Neuron (in vitro differentiated cells): ENCODE measurements around the gene IMMP1L.

Experiments
- H2AFZ ChIP-seq: one replicate; pipeline ENCODE4 v1.6.1; 2013; ENCODE audit warnings: low read depth, mild to moderate bottlenecking, inconsistent platforms, low read length, moderate library complexity
- H3K27me3 ChIP-seq: one replicate; pipeline ENCODE4 v1.6.1; 2013; ENCODE audit warnings: low read length; ENCODE audit not compliant: insufficient read depth
- H3K36me3 ChIP-seq: one replicate; pipeline ENCODE4 v1.6.1; 2013; ENCODE audit warnings: low read length; ENCODE audit not compliant: insufficient read depth
- H3K4me1 ChIP-seq: one replicate; pipeline ENCODE4 v1.6.1; 2013; ENCODE audit warnings: low read length; ENCODE audit not compliant: insufficient read depth
- H3K4me3 ChIP-seq: 2 replicates; pipeline ENCODE4 v1.5.1; 2013; ENCODE audit warnings: mild to moderate bottlenecking, low read length, moderate library complexity
- H3K9me3 ChIP-seq: one replicate; pipeline ENCODE4 v1.6.1; 2013; ENCODE audit warnings: low read length

The IMMP1L gene

DNA sequence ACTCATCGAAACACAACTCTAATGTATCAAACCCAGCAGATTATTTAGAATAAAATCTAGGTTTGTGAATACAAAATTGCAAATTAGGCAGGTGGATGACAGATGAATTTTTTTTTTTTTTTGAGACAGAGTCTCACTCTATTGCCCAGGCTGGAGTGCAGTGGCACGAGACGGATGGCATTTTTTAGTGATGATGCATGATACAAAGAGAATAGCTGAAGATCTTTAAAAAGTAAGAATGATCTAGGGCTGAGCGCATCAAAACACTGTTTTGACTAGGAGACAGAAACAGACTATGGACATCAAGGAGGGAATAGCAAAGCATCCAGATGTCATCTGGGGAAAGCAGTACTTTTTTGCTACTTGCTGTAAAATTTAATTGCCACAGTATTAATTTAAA lies 63.8 kb downstream of the IMMP1L start:
- Histone ChIP-seq H3K9me3 (no peaks in the 10 kb centered on the region), H2AFZ (no peak overlapping the region), H3K4me1 (no peaks in the 10 kb centered on the region), H3K36me3 (no peaks in the 10 kb centered on the region), H3K4me3 (no peak overlapping the region), H3K27me3 (no peaks in the 10 kb centered on the region)

DNA sequence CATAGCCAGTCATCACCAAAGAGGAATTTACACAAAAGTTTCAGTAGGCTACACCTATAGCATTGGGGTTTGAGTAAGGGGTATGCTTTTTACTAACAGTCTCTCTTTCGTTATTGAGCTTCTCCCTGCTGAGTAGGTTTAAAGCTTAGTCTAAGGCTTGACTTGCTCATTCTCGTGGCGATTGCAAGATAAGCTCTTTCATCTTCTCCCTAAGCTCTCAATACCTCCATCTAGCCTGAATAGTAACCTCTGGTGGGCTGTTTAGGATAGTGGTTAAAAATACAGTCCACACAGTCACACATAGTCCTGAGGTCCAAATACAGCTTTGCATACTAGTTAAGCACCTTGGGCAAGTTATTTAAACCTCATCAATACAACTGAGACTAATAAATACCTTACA lies 65.6 kb downstream of the IMMP1L start:
- Histone ChIP-seq H3K4me1 (no peaks in the 10 kb centered on the region), H3K9me3 (no peaks in the 10 kb centered on the region)

DNA sequence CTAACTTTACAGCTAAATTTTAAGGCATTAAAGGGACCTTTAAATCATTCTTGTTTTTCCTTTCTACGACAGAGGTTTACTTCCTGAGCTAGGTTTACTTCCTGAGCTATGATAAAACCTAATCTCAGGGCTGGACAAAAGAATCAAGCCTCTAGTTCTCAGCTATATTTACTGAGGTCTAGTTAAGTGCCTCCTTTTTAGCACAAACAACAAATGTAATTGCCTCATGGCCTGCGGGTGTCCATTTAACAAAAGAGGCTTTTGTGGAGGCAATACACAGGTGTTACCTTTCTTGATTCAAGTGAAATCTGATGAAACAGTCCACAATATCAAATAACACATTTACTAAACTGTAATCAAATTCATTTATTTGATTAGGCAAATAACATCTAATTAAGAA lies 67.3 kb downstream of the IMMP1L start:
- Histone ChIP-seq H3K4me3 (no peak overlapping the region), H3K4me1 (no peaks in the 10 kb centered on the region)

More for the DNA sequence above, 65.6 kb downstream of the IMMP1L start:
- H3K27me3 ChIP-seq = no peaks in the 10 kb centered on the region
- no peak overlapping the region for H3K4me3 ChIP-seq
- H3K36me3 ChIP-seq = no peaks in the 10 kb centered on the region
- no peak overlapping the region for H2AFZ ChIP-seq

DNA sequence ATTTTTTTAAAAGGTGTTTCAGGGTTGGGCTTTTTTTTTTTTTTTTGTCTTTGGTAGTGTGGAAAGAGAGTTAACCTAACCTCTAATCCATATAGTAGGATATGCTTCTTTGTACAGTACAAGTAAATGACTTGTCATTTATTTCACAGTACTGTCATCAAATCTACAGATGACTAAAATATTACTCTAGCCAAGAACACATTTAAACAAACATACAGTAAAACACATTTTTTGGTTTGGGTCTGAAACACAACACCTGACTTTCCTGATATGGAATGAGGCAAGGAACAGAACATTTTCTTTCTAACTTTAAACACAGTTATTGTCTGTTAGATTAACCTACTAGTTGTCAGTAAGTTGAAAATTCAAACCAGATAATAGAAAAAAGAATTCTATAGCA lies 68.1 kb downstream of the IMMP1L start:
- H2AFZ ChIP-seq = no peak overlapping the region
- H3K27me3 ChIP-seq = no peaks in the 10 kb centered on the region
- H3K36me3 ChIP-seq = no peaks in the 10 kb centered on the region
- H3K4me1 ChIP-seq = no peaks in the 10 kb centered on the region
- no peaks in the 10 kb centered on the region for H3K9me3 ChIP-seq
- no peak overlapping the region for H3K4me3 ChIP-seq

More for the DNA sequence above, 67.3 kb downstream of the IMMP1L start:
- H2AFZ ChIP-seq = no peak overlapping the region
- no peaks in the 10 kb centered on the region for H3K27me3 ChIP-seq
- H3K36me3 ChIP-seq = no peaks in the 10 kb centered on the region
- H3K9me3 ChIP-seq = no peaks in the 10 kb centered on the region

DNA sequence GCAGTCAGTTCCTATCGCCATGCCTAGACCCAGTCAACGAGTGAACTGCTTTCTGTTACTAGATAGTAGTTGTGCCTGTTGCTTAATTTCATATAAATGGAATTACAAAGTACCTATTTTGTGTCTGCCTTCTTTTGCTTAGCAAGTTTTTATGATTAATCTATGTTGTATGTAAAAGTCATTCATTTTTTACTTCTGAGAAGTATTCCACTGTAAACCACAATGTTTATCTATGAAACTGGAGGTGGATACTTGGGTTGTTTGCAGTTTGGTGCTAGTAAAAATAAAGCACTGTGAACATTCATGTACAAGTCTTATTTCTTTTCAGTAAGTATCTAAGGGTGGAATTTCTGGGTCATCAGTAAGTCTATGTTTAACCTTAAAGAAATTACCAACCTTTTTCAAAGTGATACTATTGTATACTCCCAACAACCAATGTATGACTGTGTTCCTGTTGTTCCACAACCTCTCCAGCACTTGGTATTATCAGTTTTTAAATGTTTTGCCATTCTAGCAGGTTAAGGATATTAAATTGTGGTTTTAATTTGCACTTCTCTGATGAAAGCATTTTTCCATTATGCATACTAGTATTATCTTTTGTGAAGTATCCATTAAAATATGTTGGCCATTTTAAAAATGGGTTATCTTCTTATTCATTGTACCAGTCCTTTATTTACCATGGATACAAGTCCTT lies 71.5 kb downstream of the IMMP1L start:
- H3K4me1 ChIP-seq = no peaks in the 10 kb centered on the region
- H2AFZ ChIP-seq = no peak overlapping the region
- H3K9me3 ChIP-seq = no peaks in the 10 kb centered on the region
- H3K27me3 ChIP-seq = no peaks in the 10 kb centered on the region
- no peak overlapping the region for H3K4me3 ChIP-seq
- peaks cover 2% of the 10 kb centered on the region for H3K36me3 ChIP-seq

DNA sequence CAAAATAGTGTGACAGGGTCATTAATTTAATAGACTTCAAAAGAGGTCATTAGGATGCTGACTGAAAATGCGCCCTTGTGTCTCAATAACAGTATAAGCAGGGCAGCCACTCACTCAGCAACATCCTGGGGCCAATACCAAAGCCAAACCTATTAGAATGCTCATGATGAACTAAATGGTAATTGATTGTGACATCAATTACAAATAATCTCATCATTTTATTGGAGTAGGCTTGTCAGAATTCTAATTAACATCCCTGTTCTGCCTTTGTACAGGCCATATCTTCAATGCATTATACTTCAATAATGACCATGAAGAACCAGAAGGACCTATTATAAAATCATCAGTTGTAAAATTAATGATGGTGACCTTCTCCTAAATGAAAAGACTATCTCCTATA lies 75.6 kb downstream of the IMMP1L start:
- Histone ChIP-seq H3K4me1 (no peaks in the 10 kb centered on the region), H3K27me3 (no peaks in the 10 kb centered on the region), H2AFZ (no peak overlapping the region), H3K4me3 (no peak overlapping the region), H3K36me3 (peaks cover 22% of the 10 kb centered on the region), H3K9me3 (no peaks in the 10 kb centered on the region)

DNA sequence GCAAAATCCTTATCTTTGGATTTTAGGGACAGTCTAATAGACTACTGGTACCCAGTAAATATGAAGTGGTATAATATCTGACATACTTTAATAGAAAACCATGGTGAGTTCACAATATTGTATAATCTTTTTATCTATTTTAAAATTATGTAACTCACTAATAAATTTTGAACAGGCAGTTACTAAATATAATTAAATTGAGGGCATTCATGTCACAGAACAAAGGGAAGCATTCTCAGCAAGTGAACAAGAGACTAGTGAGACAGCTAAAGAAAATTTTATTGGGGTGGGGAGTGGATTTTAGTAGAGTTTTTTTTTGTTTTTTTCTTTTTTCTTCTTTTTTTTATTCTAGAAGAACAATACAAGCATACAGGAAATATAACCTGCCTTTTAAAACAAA lies 84.8 kb downstream of the IMMP1L start:
- Histone ChIP-seq H3K27me3 (no peaks in the 10 kb centered on the region), H3K4me1 (peaks cover 21% of the 10 kb centered on the region), H3K9me3 (no peaks in the 10 kb centered on the region), H3K4me3 (no peak overlapping the region), H2AFZ (no peak overlapping the region), H3K36me3 (peaks cover 11% of the 10 kb centered on the region)

DNA sequence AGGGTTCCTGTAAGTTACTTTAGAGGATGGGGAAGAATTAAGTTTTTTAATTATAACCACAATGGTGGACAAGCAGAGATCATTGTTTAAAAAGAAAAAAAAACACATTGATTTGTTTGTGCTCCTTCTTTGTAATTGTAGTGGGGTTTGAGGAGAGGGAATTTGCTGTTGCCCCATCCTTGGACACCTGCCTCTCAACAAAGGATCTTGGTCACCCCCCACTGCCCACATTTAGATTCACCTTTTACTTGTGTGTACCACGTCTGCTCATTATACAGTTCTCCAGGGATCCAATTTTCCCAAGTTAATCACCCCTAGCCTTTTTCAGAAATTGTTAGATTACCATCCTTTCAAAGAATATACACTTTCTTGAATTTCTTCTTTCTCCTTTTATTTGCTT lies 86.7 kb downstream of the IMMP1L start:
- Histone ChIP-seq H2AFZ (no peak overlapping the region), H3K4me3 (no peak overlapping the region)

DNA sequence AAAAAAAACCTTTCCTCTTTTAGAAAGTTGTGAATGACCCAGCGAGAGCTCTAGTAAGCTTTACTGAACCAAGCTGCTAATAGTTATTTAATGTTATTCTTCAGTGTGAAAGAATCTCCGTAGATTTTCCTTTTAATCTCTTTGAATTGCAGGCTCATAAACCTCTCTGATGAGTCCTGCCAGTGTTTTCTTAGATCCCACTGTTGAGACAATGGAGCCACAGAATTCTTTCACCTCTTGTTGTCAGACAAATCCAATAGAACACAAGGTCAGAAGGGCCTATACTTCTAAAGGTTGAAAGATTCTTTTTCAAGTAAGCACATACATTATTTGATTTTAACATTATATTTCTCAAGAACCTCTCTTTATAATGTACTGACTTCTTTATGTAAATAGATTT lies 87.6 kb downstream of the IMMP1L start:
- Histone ChIP-seq H3K4me1 (peaks cover 28% of the 10 kb centered on the region), H3K4me3 (no peak overlapping the region), H3K36me3 (peaks cover 1% of the 10 kb centered on the region)

More for the DNA sequence above, 86.7 kb downstream of the IMMP1L start:
- Histone ChIP-seq H3K9me3 (no peaks in the 10 kb centered on the region), H3K36me3 (peaks cover 7% of the 10 kb centered on the region), H3K4me1 (peaks cover 21% of the 10 kb centered on the region), H3K27me3 (no peaks in the 10 kb centered on the region)

DNA sequence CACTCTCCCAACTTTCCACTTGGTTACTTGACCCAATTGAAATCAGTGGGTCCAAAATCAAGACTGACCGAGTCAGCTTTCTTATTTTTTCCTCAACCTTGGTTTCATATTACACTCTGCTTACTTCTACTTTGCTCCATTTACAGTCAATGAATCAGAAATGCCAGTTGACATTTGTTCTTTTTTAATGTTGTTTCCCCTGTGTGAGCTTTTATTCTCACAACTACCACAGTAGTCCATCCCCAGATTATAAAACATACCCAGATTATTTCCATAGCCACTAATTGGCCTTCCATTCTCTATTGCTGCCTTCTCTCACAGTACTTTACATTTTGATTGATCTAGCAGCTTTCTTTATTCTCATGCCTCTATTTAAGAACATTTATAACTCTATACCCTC lies 89.8 kb downstream of the IMMP1L start:
- H3K36me3 ChIP-seq = peaks cover 3% of the 10 kb centered on the region
- no peaks in the 10 kb centered on the region for H3K9me3 ChIP-seq
- no peaks in the 10 kb centered on the region for H3K27me3 ChIP-seq
- H2AFZ ChIP-seq = no peak overlapping the region
- no peak overlapping the region for H3K4me3 ChIP-seq
- H3K4me1 ChIP-seq = peaks cover 29% of the 10 kb centered on the region

More for the DNA sequence above, 87.6 kb downstream of the IMMP1L start:
- Histone ChIP-seq H3K9me3 (no peaks in the 10 kb centered on the region), H3K27me3 (no peaks in the 10 kb centered on the region), H2AFZ (no peak overlapping the region)

DNA sequence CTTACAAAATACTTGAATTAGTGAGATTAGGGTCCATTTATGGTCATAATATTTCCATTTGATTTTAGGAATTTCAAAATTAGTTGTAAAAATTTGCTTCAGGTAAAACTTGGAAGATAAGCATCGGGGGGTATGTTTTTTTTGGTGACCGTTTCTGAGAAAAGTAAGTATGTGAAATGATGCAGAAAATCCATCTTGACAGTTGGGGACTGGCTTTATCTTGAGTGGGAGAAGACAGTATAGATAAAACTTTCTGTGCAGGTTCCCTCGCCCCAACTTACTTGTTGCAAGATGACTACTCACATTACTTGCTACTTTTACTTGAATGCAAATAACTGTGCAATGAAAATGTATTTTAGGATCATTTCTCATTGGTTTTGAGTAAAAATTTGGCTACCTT lies 90.3 kb downstream of the IMMP1L start:
- no peak overlapping the region for H3K4me3 ChIP-seq
- H3K27me3 ChIP-seq = no peaks in the 10 kb centered on the region
- peaks cover 29% of the 10 kb centered on the region for H3K4me1 ChIP-seq
- no peaks in the 10 kb centered on the region for H3K9me3 ChIP-seq
- H2AFZ ChIP-seq = no peak overlapping the region
- H3K36me3 ChIP-seq = peaks cover 6% of the 10 kb centered on the region

DNA sequence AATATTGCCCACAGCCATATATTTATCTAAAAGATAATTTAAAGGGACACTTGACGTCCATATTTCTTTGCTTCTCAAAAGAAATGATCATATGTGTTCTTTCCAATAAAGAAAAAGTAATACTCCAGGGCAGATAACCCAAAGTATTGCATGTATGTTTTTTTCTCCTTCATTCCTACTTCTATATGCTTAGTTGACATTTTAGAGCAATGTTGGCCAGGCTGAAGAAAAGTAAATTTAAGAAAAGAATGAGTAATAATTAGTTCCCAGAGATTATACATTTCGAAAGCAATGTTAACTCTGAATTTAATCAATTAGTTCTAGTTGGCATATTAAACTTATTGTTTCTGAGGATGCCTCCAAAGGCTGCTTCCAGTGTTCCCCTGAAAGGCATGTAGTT lies 91.6 kb downstream of the IMMP1L start:
- H3K27me3 ChIP-seq = no peaks in the 10 kb centered on the region
- no peak overlapping the region for H2AFZ ChIP-seq
- H3K4me3 ChIP-seq = no peak overlapping the region
- peaks cover 28% of the 10 kb centered on the region for H3K4me1 ChIP-seq
- H3K36me3 ChIP-seq = peaks cover 6% of the 10 kb centered on the region
- no peaks in the 10 kb centered on the region for H3K9me3 ChIP-seq

DNA sequence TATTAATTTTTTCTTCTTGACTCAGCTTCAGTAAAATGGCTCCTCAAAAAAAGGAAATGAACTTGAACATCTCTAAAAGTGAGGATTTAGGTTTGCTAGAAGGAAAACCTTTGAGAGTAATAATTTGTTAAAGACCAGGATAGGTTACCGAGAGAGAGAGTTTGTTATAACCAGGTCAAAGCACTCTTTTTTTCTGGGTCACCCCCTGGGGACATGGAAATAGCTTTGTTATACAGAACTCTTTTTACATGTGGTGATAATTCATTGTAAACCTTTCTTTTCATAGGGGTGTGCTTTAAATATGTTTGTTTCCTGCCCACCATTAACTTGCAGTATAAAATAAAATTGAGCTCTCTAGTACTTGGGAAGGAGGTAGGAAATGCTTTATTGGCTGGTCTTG lies 92.1 kb downstream of the IMMP1L start:
- peaks cover 24% of the 10 kb centered on the region for H3K4me1 ChIP-seq

DNA sequence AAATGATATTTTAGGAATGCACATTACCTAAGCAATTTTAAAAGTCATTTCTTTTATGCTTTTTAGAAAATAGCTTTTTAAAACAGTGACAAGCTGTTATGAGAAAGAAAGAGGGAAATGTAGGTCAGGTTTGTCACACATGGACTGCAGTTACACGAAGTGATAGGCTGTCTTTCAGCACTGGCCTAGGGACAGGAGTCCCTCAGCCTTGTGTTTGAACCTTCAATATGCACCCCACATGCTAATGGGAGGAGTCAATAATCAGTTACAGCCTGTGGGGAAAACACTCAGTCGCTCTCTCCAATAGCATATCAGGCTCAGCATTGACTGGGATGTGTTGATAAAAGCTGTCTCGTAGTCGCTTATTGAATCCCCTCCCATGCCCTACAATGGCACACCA lies 94.0 kb downstream of the IMMP1L start:
- H3K4me1 ChIP-seq = peaks cover 8% of the 10 kb centered on the region
- no peaks in the 10 kb centered on the region for H3K9me3 ChIP-seq
- no peak overlapping the region for H3K4me3 ChIP-seq
- no peaks in the 10 kb centered on the region for H3K27me3 ChIP-seq
- no peak overlapping the region for H2AFZ ChIP-seq
- peaks cover 6% of the 10 kb centered on the region for H3K36me3 ChIP-seq

More for the DNA sequence above, 92.1 kb downstream of the IMMP1L start:
- Histone ChIP-seq H3K36me3 (peaks cover 6% of the 10 kb centered on the region), H3K9me3 (no peaks in the 10 kb centered on the region), H3K27me3 (no peaks in the 10 kb centered on the region), H3K4me3 (no peak overlapping the region), H2AFZ (no peak overlapping the region)
